H9 (cell line): ENCODE measurements around the gene TERT. TPM values are rescaled to one million over a fixed set of nuclear protein-coding genes. Genes with fewer than 3 reads are reported as not detected.

ENCODE experiments used
- DNase-seq: peaks from one replicate; pipeline ENCODE4 v3.0.0-alpha.2; 2017
- H2AFZ ChIP-seq: one replicate; pipeline ENCODE4 v1.6.1; 2013; ENCODE audit warnings: mild to moderate bottlenecking, low read length, control low read depth, moderate library complexity
- H2AK5ac ChIP-seq: 2 replicates; pipeline ENCODE4 v1.6.1; 2013; ENCODE audit warnings: low read length, control low read depth, mixed read lengths; ENCODE audit not compliant: insufficient read length
- H2BK120ac ChIP-seq: one replicate; pipeline ENCODE4 v1.6.1; 2013; ENCODE audit warnings: low read depth, mild to moderate bottlenecking, low read length, control low read depth, inconsistent platforms; ENCODE audit not compliant: poor library complexity, severe bottlenecking
- H2BK12ac ChIP-seq: 2 replicates; pipeline ENCODE4 v1.6.1; 2013; ENCODE audit warnings: low read length, control low read depth, mixed read lengths, low read depth; ENCODE audit not compliant: insufficient read length
- H2BK15ac ChIP-seq: 2 replicates; pipeline ENCODE4 v1.6.1; 2013; ENCODE audit warnings: low read depth, low read length, control low read depth
- H2BK20ac ChIP-seq: one replicate; pipeline ENCODE4 v1.6.1; 2013; ENCODE audit warnings: low read depth, mild to moderate bottlenecking, low read length, control low read depth, inconsistent platforms; ENCODE audit not compliant: poor library complexity, severe bottlenecking
- H2BK5ac ChIP-seq: 2 replicates; pipeline ENCODE4 v1.6.1; 2013; ENCODE audit warnings: low read length, control low read depth, mixed read lengths; ENCODE audit not compliant: insufficient read length
- H3K14ac ChIP-seq: 2 replicates; pipeline ENCODE4 v1.6.1; 2013; ENCODE audit warnings: low read length, control low read depth; ENCODE audit not compliant: insufficient read depth
- H3K18ac ChIP-seq: 2 replicates; pipeline ENCODE4 v1.6.1; 2013; ENCODE audit warnings: low read depth, mild to moderate bottlenecking, mixed read lengths, low read length, control low read depth; ENCODE audit not compliant: insufficient read length
- H3K23ac ChIP-seq: 2 replicates; pipeline ENCODE4 v1.6.1; 2013; ENCODE audit warnings: low read length, control low read depth, mixed read lengths, low read depth; ENCODE audit not compliant: insufficient read length
- H3K23me2 ChIP-seq: 2 replicates; pipeline ENCODE4 v1.6.1; 2013; ENCODE audit warnings: low read depth, mild to moderate bottlenecking, mixed read lengths, low read length, control low read depth; ENCODE audit not compliant: insufficient read length, poor library complexity, severe bottlenecking
- H3K27ac ChIP-seq: 2 replicates; pipeline ENCODE4 v1.5.1; 2013; ENCODE audit warnings: low read length, control low read depth, mixed read lengths, low read depth; ENCODE audit not compliant: insufficient read length
- H3K27me3 ChIP-seq: 2 replicates; pipeline ENCODE4 v1.6.1; 2013; ENCODE audit warnings: low read length, control low read depth, inconsistent platforms; ENCODE audit not compliant: insufficient read depth
- H3K4ac ChIP-seq: 2 replicates; pipeline ENCODE4 v1.6.1; 2013; ENCODE audit warnings: low read depth, mild to moderate bottlenecking, control low read depth, inconsistent platforms, low read length, moderate library complexity
- H3K4me1 ChIP-seq: 2 replicates; pipeline ENCODE4 v1.6.1; 2013; ENCODE audit warnings: low read length, control low read depth, inconsistent platforms; ENCODE audit not compliant: insufficient read depth
- H3K4me2 ChIP-seq: 2 replicates; pipeline ENCODE4 v1.6.1; 2013; ENCODE audit warnings: low read length, control low read depth, mixed read lengths; ENCODE audit not compliant: insufficient read length, insufficient read depth
- H3K56ac ChIP-seq: 2 replicates; pipeline ENCODE4 v1.6.1; 2013; ENCODE audit warnings: low read depth, mild to moderate bottlenecking, mixed read lengths, low read length, control low read depth; ENCODE audit not compliant: insufficient read length
- H3K79me1 ChIP-seq: 2 replicates; pipeline ENCODE4 v1.6.1; 2013; ENCODE audit warnings: low read depth, mild to moderate bottlenecking, moderate library complexity, low read length, control low read depth, inconsistent platforms; ENCODE audit not compliant: insufficient read depth, poor library complexity, severe bottlenecking
- H3K79me2 ChIP-seq: 2 replicates; pipeline ENCODE4 v1.6.1; 2013; ENCODE audit warnings: low read length, control low read depth, inconsistent platforms; ENCODE audit not compliant: insufficient read depth
- H3K9ac ChIP-seq: 2 replicates; pipeline ENCODE4 v1.6.1; 2013; ENCODE audit warnings: low read length, control low read depth, mixed read lengths; ENCODE audit not compliant: insufficient read length; ENCODE audit errors: extremely low read depth
- H3K9me3 ChIP-seq: one replicate; pipeline ENCODE4 v1.6.1; 2013; ENCODE audit warnings: low read depth, low read length, inconsistent platforms; ENCODE audit not compliant: control insufficient read depth
- H3T11ph ChIP-seq: one replicate; pipeline ENCODE4 v1.6.1; 2013; ENCODE audit warnings: mild to moderate bottlenecking, low read length, control low read depth, inconsistent platforms
- H4K20me1 ChIP-seq: one replicate; pipeline ENCODE4 v1.6.1; 2013; ENCODE audit not compliant: control insufficient read depth, insufficient read length, insufficient read depth
- H4K5ac ChIP-seq: 2 replicates; pipeline ENCODE4 v1.6.1; 2013; ENCODE audit warnings: low read depth, mild to moderate bottlenecking, mixed read lengths, low read length, control low read depth; ENCODE audit not compliant: insufficient read length
- H4K8ac ChIP-seq: replicated peaks from 2 replicates; pipeline ENCODE4 v1.6.1; 2013; ENCODE audit warnings: low read length, control low read depth, mixed read lengths, low read depth; ENCODE audit not compliant: insufficient read length
- H4K91ac ChIP-seq: 2 replicates; pipeline ENCODE4 v1.6.1; 2013; ENCODE audit warnings: low read depth, mild to moderate bottlenecking, moderate library complexity, mixed read lengths, low read length, control low read depth; ENCODE audit not compliant: insufficient read length
- H3K27ac Mint-ChIP-seq, 3 experiments: 2 replicates in 2 of 3; 3 replicates in 1 of 3; pipeline ENCODE4 v1.8.0; 2020 to 2021; ENCODE audit warnings: mixed read lengths in 3 of 3, mild to moderate bottlenecking in 1 of 3, moderate library complexity in 1 of 3
- H3K27me3 Mint-ChIP-seq: 2 replicates; pipeline ENCODE4 v1.8.0; 2021; ENCODE audit warnings: low read depth, mild to moderate bottlenecking, moderate library complexity, mixed read lengths
- H3K36me3 Mint-ChIP-seq, 3 experiments: 2 replicates in 2 of 3; 3 replicates in 1 of 3; pipeline ENCODE4 v1.8.0; 2020 to 2021; ENCODE audit warnings: low read depth in 3 of 3, mixed read lengths in 3 of 3; ENCODE audit not compliant: insufficient read depth in 1 of 3
- H3K4me1 Mint-ChIP-seq, 2 experiments: 2 replicates each; pipeline ENCODE4 v1.8.0; 2020; ENCODE audit warnings: mixed read lengths in 2 of 2
- H3K4me3 Mint-ChIP-seq, 2 experiments: 2 replicates in 1 of 2; 3 replicates in 1 of 2; pipeline ENCODE4 v1.8.0; 2020 to 2021; ENCODE audit warnings: mild to moderate bottlenecking in 2 of 2, mixed read lengths in 2 of 2, moderate library complexity in 1 of 2
- H3K9me3 Mint-ChIP-seq, 2 experiments: 2 replicates in 1 of 2; 3 replicates in 1 of 2; pipeline ENCODE4 v1.8.0; 2020; ENCODE audit warnings: mild to moderate bottlenecking in 2 of 2, mixed read lengths in 2 of 2, moderate library complexity in 1 of 2
- WGBS: extraction: QIAGEN DNeasy Blood & Tissue Kit; methylation state at CpG from one replicate; pipeline ENCODE4 v1.1.7; 2013; ENCODE audit warnings: missing lambda C conversion rate, low lambda C conversion rate, mixed read lengths; ENCODE audit not compliant: insufficient read length; ENCODE audit errors: extremely low coverage; 5-methylcytosine and 5-hydroxymethylcytosine counted together
- total RNA-seq: library from RNA; stranded (reverse); gene quantifications from 2 replicates; pipeline ENCODE4 v1.2.1, GENCODE V29; 2021
- TF ChIP-seq, protein P1 (sequence below): fragments of 200-600 bp; sonication (generic); conservative IDR thresholded peaks from 3 replicates; pipeline ENCODE4 v1.8.0; 2021; ENCODE audit warnings: antibody characterized with exemption, mild to moderate bottlenecking

TERT gene
- total RNA-seq, 1 experiment from 2014 or later = 15.5 TPM

DNA sequence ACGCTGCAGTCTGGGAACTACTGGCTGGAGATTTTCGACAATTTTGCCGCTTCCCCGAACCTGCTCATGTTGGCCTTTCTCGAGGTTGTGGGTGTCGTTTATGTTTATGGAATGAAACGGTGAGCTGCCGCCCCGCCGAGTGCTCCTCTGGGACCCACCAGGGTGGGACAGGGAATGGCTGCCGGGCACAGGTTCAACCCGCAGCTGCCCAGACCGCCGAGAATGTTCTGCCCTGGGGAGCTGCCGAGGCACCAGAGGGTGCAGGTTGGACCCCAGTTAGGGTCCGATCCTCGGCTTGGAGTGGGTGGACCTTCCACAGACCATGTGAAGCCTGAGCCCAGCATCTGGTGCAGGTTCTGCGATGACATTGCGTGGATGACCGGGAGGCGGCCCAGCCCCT, 50.6 kb downstream of the TERT start:
- Histone ChIP-seq H2BK15ac (no peak overlapping the region), H3K9me3 (no peaks in the 10 kb centered on the region), H3K56ac (no peak overlapping the region), H4K5ac (no peak overlapping the region), H2AFZ (no peak overlapping the region), H3K18ac (no peak overlapping the region), H3K4ac (no peak overlapping the region), H3K27me3 (no peaks in the 10 kb centered on the region), H3K4me1 (no peaks in the 10 kb centered on the region), H3K23ac (no peak overlapping the region), H2AK5ac (no peak overlapping the region), H3K14ac (no peak overlapping the region; the same call in 1 of the 2 replicates), H4K20me1 (no peaks in the 10 kb centered on the region), H3K27ac (no peak overlapping the region), H4K91ac (no peak overlapping the region), H3K9ac (no peak overlapping the region), H2BK5ac (no peak overlapping the region), H3K4me2 (no peak overlapping the region), H3K79me2 (no peaks in the 10 kb centered on the region), H3K23me2 (no peaks in the 10 kb centered on the region), H3T11ph (no peak overlapping the region), H2BK120ac (no peak overlapping the region), H2BK20ac (no peak overlapping the region), H2BK12ac (no peak overlapping the region), H3K79me1 (no peaks in the 10 kb centered on the region), H4K8ac (no peak overlapping the region)
- TF ChIP-seq, protein P1, sequence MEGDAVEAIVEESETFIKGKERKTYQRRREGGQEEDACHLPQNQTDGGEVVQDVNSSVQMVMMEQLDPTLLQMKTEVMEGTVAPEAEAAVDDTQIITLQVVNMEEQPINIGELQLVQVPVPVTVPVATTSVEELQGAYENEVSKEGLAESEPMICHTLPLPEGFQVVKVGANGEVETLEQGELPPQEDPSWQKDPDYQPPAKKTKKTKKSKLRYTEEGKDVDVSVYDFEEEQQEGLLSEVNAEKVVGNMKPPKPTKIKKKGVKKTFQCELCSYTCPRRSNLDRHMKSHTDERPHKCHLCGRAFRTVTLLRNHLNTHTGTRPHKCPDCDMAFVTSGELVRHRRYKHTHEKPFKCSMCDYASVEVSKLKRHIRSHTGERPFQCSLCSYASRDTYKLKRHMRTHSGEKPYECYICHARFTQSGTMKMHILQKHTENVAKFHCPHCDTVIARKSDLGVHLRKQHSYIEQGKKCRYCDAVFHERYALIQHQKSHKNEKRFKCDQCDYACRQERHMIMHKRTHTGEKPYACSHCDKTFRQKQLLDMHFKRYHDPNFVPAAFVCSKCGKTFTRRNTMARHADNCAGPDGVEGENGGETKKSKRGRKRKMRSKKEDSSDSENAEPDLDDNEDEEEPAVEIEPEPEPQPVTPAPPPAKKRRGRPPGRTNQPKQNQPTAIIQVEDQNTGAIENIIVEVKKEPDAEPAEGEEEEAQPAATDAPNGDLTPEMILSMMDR = no peak
- DNase-seq = no peak
- no peaks in the 10 kb centered on the region for H3K9me3 Mint-ChIP-seq
- no CpG with 5 or more reads among the region's 21 CpGs for WGBS
- H3K4me1 Mint-ChIP-seq = peaks cover 4 to 16% of the 10 kb centered on the region in 2 experiments
- H3K4me3 Mint-ChIP-seq = no peak overlapping the region; a peak in 1 of 5 replicates
- peaks cover 10% of the 10 kb centered on the region for H3K27me3 Mint-ChIP-seq
- H3K36me3 Mint-ChIP-seq = no peaks in the 10 kb centered on the region
- no peak overlapping the region for H3K27ac Mint-ChIP-seq
